C4-2B (cell line): Measurements from ENCODE around the gene ESRRB.

Experiments used
- CTCF ChIP-seq: fragments of 450-650 bp; conservative IDR thresholded peaks from 2 replicates; pipeline ENCODE4 v1.5.1; 2017; ENCODE audit warnings: mild to moderate bottlenecking
- ZFX ChIP-seq: fragments of 450-650 bp; IDR thresholded peaks from 2 replicates; pipeline ENCODE4 v1.6.1; 2017

- TF ChIP-seq CTCF, result no peak
- no peak for TF ChIP-seq ZFX
Measured at GRCh38 chr14:76346391-76347160, 29.4 kb upstream of the ESRRB start.
